Upper lobe of right lung (tissue), 1 donor: ENCODE results near the gene PDE11A. TPM values are rescaled to one million over a fixed set of nuclear protein-coding genes. Genes with fewer than 3 reads are reported as not detected.

Source experiments
- ATAC-seq: fragments of 200-7000 bp; cut with Tn5 transposase; one replicate; pipeline ENCODE4 v1.9.1; 2020; ENCODE audit warnings: mild to moderate bottlenecking, moderate library complexity
- DNase-seq: peaks from one replicate; pipeline ENCODE4 v3.0.0-alpha.2; 2020
- H3K27ac ChIP-seq: fragments of 200-600 bp; one replicate; pipeline ENCODE4 v1.8.0; 2022
- H3K27me3 ChIP-seq: fragments of 200-600 bp; one replicate; pipeline ENCODE4 v1.8.0; 2022; ENCODE audit warnings: mild to moderate bottlenecking
- H3K36me3 ChIP-seq: fragments of 200-600 bp; one replicate; pipeline ENCODE4 v1.8.0; 2022
- H3K4me1 ChIP-seq: fragments of 200-600 bp; one replicate; pipeline ENCODE4 v1.8.0; 2022
- H3K4me3 ChIP-seq: fragments of 200-600 bp; one replicate; pipeline ENCODE4 v1.8.0; 2022; ENCODE audit warnings: mild to moderate bottlenecking
- H3K9me3 ChIP-seq: fragments of 200-600 bp; one replicate; pipeline ENCODE4 v1.8.0; 2022
- CTCF ChIP-seq: fragments of 200-600 bp; IDR thresholded peaks from one replicate; pipeline ENCODE4 v1.8.0; 2022; ENCODE audit warnings: antibody characterized with exemption
- intact Hi-C: fragments of 100-400 bp; cut with DNase I; formaldehyde crosslinking; loops from one replicate; pipeline ENCODE4 v1.11.0; 2022
- total RNA-seq: library from RNA; stranded (reverse); fragmentation: NEBNext Ultra II Directional; extraction: Animal tissue kit (Norgen Biotek cat#: 25700); gene quantifications from one replicate; pipeline ENCODE4 v1.2.1, GENCODE V29; 2021
- donor health status: DM: no; HTN: yes; CAD: no; lungs with severe emphysema.

PDE11A gene
- total RNA-seq, 1 donor from 2014 or later: not detected

DNA sequence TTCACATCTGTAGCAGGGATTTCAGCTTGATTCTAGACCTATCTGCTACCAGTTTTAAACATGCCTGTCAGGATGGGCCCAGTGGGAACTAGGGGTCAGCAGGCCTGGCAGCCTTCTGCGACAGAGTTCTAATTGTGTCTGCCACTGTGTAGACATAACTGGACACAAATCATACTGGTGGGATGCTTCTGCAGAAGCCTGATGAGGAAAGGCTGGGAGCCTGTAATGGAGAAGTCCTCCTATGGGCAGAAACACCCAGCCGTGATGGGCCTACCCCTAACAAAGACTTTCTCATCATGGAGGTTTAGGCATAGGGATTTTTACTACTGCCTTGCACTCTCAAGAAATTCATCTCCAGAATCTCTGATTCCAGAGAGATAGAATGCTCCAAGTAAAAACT is 166.9 kb downstream of the PDE11A start:
- intact Hi-C loops: no loop called here
- Histone ChIP-seq H3K9me3 (no peaks in the 10 kb centered on the region), H3K27ac (no peak overlapping the region), H3K27me3 (no peaks in the 10 kb centered on the region), H3K36me3 (no peaks in the 10 kb centered on the region), H3K4me1 (no peaks in the 10 kb centered on the region), H3K4me3 (no peak overlapping the region)
- no peak for DNase-seq
- ATAC-seq: no peak
- no peak for TF ChIP-seq CTCF

- no peak overlapping the region for H3K4me3 ChIP-seq
- H3K36me3 ChIP-seq: no peaks in the 10 kb centered on the region
- no peak for TF ChIP-seq CTCF
- no peak for DNase-seq
- no peaks in the 10 kb centered on the region for H3K27me3 ChIP-seq
- no peaks in the 10 kb centered on the region for H3K4me1 ChIP-seq
- no peak for ATAC-seq
- intact Hi-C loops: no loop called here
- H3K27ac ChIP-seq: no peak overlapping the region
- H3K9me3 ChIP-seq: no peaks in the 10 kb centered on the region
Observed at GRCh38 chr2:177902395-177903163, 170.0 kb downstream of the PDE11A start.

GRCh38 chr2:177900082-177900481 is 172.5 kb downstream of the PDE11A start:
- no peaks in the 10 kb centered on the region for H3K27me3 ChIP-seq
- H3K9me3 ChIP-seq: no peaks in the 10 kb centered on the region
- no peaks in the 10 kb centered on the region for H3K4me1 ChIP-seq
- intact Hi-C loops: no loop called here
- H3K36me3 ChIP-seq: no peaks in the 10 kb centered on the region
- ATAC-seq: no peak
- no peak for DNase-seq
- no peak for TF ChIP-seq CTCF
- no peak overlapping the region for H3K27ac ChIP-seq
- no peak overlapping the region for H3K4me3 ChIP-seq

GRCh38 chr2:177897278-177897677 is 175.3 kb downstream of the PDE11A start:
- TF ChIP-seq CTCF: no peak
- Histone ChIP-seq H3K27me3 (no peaks in the 10 kb centered on the region), H3K9me3 (no peaks in the 10 kb centered on the region), H3K36me3 (no peaks in the 10 kb centered on the region), H3K27ac (no peak overlapping the region), H3K4me3 (no peak overlapping the region), H3K4me1 (no peaks in the 10 kb centered on the region)
- intact Hi-C loops: no loop called here
- no peak for DNase-seq
- ATAC-seq: no peak

- no peaks in the 10 kb centered on the region for H3K4me1 ChIP-seq
- intact Hi-C loops: no loop called here
- no peaks in the 10 kb centered on the region for H3K36me3 ChIP-seq
- no peaks in the 10 kb centered on the region for H3K27me3 ChIP-seq
- H3K27ac ChIP-seq: no peak overlapping the region
- no peak for ATAC-seq
- TF ChIP-seq CTCF: no peak
- no peak overlapping the region for H3K4me3 ChIP-seq
- no peak for DNase-seq
- no peaks in the 10 kb centered on the region for H3K9me3 ChIP-seq
Observed at GRCh38 chr2:177896587-177896986, 176.0 kb downstream of the PDE11A start.

DNA sequence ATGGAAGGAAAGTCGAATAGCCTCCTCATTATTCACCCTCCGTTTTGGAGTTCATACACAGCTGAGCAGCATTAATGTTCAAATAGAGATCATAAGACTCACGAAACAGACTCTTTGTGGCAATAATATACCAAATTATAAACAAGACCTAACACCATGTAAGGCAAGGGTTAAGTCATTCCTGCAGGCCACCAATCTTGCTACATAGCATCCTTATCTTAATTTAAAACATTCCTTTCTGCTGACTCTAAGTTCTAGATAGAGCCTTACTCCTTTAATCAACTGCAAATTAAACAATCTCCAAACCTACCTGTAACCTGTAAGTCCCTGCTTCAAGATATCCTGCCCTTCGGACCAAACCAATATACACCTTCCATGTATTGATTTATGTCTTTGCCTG is 178.0 kb downstream of the PDE11A start:
- Histone ChIP-seq H3K4me1 (no peaks in the 10 kb centered on the region), H3K27ac (no peak overlapping the region), H3K27me3 (no peaks in the 10 kb centered on the region), H3K36me3 (no peaks in the 10 kb centered on the region), H3K9me3 (no peaks in the 10 kb centered on the region), H3K4me3 (no peak overlapping the region)
- DNase-seq (no peak), ATAC-seq (no peak)
- TF ChIP-seq CTCF: no peak
- intact Hi-C loops: no loop called here
